ENCODE results near the gene TP73.

- no peak for TF ChIP-seq JUND (IDR thresholded peaks at IDR 0.05)
- no peak for TF ChIP-seq EZH2phosphoT487 (IDR thresholded peaks at IDR 0.05; ENCODE audit: borderline replicate concordance)
- TF ChIP-seq SP1 (IDR thresholded peaks at IDR 0.05; ENCODE audit: low read depth) = no peak
- no peak for TF ChIP-seq MAX (IDR thresholded peaks at IDR 0.05)
- TF ChIP-seq POLR2AphosphoS5 (IDR thresholded peaks at IDR 0.05; ENCODE audit: low read depth, low read length) = no peak
- TF ChIP-seq FOSL1 (IDR thresholded peaks at IDR 0.05; ENCODE audit: low read depth) = no peak
- TF ChIP-seq CTCF (IDR thresholded peaks at IDR 0.05 in 2 of 3, conservative IDR thresholded peaks at IDR 0.05 in 1 of 3; ENCODE audit: borderline replicate concordance in 1 of 3, insufficient read depth in 1 of 3, low read depth in 2 of 3, low read length in 2 of 3) = no peak
- TF ChIP-seq ZBTB33 (IDR thresholded peaks at IDR 0.05; ENCODE audit: extremely low read depth, insufficient replicate concordance, low read length) = no peak
- no peak for TF ChIP-seq TCF7L2 (IDR thresholded peaks at IDR 0.05; ENCODE audit: borderline replicate concordance, extremely low read depth, insufficient read depth, insufficient read length)
- TF ChIP-seq POLR2A (IDR thresholded peaks at IDR 0.05; ENCODE audit: borderline replicate concordance, extremely low read depth, insufficient read depth, insufficient read length) = no peak
- no peak for TF ChIP-seq EGR1 (IDR thresholded peaks at IDR 0.05; ENCODE audit: low read depth)
- no peak for TF ChIP-seq EZH2 (IDR thresholded peaks at IDR 0.05)
- TF ChIP-seq ATF3 (IDR thresholded peaks at IDR 0.05) = no peak
- TF ChIP-seq SIN3A (IDR thresholded peaks at IDR 0.05; ENCODE audit: low read depth) = no peak
These were observed 64.0 kb downstream of the TP73 start for GRCh38 chr1:3716351-3716750.
